Dedifferentiated amniotic fluid mesenchymal stem cell (primary cell): Measurements from ENCODE around the gene MICALL1.

ENCODE experiments used
- DNase-seq: peaks from one replicate; pipeline ENCODE4 v3.0.0-alpha.2; 2016; ENCODE audit errors: extremely low spot score

MICALL1 gene

DNA sequence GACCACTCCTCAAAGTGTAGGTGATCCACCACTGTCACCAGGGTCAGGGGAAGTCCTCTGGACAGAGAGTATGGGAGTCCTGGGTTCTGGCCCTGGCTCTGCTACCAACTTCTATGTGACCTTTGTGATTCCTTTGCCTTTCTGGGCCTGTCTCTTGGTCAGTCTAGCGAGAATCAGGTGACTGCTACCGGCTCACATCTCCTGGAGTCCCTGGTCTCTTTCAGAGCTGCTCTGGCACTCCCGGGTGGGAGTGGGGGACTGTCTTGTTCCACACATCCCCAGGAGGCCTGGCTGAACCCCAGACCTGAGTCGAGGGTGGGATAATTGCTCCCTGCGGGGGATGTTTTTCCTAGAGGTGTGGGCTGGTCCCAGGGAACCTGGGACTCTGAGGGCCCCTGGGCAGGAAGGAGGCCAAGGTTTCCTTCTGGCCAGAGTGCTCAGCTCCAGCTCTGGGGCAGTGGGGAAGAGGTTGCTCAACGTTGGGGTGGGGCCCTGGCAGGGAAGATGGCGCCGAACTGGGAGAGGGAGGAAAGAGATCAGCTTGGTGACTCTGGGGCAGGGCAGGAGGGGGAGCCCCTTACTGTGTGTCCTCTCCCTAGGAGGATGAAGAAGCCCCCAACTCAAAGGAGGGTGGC, 76.2 kb downstream of the MICALL1 start:
- no peak for DNase-seq

DNA sequence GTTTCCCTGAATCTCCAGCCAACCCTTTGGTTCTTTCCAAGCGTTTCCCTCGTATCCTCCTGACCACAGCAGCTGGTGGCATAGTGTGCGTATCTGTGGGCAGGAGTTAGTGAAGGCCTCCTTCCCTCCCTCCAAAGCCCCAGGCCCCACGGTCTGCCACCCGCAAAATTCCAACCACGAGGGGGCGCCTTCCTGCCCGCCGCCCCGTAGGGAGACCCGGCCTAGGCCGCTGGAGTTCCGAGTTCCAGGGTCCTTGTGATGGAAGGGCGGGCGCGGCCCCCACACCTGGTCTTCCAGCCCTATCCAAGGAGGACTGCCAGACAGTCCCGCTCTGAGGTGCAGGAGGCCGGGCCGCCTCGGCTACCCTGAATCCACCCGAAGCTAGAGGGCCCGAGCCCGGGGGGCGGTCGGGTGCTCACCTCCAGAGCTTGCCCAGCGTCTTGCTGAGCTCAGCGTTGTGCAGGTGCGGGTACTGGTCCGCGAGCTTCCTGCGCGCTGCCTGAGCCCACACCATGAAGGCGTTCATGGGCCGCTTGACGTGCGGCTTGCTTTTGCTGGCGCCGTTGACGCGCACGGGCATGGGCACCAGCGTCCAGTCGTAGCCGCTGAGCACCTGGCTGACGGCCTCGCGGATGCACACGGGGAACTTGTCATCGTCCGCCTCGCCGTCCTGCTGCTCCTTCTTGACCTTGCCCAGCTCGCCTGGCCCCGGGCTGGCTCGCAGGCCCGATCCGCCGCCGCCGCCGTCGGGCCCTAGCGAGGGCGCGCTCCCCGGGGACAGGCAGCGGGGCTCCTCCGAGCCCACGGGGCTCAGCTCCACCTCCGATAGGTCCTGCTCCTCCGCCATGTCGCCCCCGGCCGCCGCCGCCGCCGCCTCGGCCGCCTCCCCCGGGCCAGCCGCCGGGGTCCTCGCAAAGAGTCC, 77.1 kb downstream of the MICALL1 start:
- DNase-seq, result no peak

DNA sequence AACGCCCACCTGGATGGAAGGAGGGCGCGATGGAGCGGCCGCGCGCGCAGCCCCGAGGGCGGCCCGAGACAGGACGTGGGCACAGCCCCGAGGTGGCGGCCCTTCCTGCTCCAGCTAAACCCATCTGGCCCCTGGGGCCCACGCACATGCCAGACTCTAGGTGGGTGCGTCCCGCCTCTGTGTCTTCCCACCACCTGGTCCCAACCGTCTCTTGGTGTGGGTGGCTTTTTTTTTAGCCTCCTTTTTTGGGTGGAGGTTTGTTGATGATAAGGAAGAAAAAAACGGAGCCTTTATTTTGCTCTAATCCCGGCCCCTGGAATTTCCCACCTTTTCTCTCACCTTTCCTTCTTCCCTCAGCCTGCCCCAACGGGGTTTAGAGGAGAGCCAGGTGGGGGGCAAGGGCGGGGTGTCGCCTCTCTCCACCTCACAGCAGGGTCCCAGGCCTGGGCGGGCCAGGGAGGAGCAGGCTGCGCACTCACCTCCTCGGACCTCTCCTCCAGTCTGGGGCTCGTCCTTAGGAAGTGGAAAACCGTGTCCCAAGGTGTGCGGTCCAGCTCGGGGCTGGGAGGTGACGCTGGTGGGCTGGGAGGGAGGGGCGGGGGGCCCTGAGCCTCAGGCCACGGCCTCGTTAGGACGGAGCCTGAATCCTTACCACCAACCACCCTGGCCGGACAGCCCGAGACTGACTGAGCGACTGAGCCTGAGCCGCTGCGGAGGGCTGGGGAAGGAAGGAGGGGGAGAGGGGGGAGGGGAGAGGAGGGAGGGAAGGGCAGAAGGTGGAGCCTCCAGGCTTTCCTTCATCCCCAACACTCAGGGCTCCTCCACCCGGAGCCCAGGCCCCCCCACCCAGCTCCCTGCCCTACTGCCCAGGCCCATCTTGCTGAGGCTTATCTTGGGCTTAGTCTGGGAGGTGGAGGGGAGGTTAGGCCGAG, 78.0 kb downstream of the MICALL1 start, which contains the start of gene SOX10:
Gene SOX10 (minus strand): TSS at position 696 of the 932 bp plus-strand sequence. CDS start 771 bp downstream, outside the sequence.
- DNase-seq, result no peak

DNA sequence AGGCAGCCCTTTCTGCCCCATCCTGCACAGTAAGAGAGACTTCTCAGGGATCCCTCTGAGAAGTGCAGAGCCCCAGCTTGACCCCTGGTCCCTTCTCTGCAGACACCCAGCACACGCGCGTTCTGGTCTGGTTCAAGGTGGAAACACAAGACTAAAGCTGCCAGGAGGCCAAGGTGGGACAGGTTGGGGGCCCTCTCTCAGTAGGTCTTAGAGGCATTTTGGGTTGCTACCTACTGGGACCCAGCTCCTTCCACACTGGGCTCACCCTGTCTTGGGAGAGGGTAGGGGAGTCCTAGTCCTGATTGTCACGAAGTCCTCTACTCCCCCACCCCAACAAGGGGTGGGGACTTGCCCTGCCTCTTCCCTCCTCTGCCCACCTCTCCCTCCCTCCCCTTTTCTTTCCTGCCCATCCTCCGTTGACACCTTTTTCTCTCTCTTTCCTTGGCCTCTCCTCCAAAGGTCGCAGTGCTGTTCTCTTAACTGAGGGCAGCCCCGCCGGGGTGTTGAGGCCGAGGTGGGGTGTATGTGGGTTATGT, 79.0 kb downstream of the MICALL1 start:
- DNase-seq, result no peak

DNA sequence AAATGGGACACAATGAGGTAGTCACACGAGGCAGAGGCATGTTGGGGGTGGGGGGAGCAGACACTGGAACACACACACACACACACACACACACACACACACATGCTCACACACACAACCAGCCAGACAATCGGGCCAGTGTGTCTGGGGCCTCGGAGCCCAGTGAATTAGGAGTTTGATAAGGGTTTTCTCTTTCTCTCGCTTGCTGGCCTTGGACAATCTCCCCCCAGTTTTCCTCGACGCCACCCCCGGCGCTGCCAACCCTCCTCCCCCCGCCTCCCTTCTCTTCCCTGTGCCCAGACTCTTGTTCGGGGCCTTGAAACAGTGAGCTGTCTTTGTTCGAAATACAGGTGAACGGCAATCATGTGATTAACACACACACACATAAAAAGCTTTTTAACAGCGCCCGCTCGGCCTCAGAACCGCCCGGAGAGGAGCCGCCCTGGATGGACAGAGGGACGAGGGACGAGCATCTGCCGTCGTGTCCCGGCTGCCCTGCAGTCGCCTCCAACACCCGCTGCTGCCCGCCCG, 79.7 kb downstream of the MICALL1 start:
- DNase-seq, result no peak

DNA sequence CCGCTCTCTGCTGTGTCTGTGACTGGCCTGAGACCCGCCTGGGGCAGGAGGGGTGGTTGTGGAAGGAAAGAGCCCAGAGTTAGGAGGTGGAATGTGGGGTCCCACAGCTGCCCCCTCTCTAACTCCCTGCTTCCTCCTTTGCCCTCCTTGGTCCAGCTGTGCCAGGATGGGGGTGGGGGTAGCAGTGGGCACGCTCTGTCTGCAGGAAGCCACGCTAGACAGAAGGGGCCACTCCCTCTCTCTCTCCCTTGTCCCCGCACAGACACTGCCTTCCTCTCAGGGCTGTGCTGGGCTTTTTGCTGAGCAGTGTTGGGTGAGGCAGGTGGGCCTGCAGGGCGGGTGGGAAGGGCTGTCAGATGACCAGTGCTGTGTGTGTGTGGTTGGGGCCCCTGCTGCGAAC, 80.3 kb downstream of the MICALL1 start:
- no peak for DNase-seq

DNA sequence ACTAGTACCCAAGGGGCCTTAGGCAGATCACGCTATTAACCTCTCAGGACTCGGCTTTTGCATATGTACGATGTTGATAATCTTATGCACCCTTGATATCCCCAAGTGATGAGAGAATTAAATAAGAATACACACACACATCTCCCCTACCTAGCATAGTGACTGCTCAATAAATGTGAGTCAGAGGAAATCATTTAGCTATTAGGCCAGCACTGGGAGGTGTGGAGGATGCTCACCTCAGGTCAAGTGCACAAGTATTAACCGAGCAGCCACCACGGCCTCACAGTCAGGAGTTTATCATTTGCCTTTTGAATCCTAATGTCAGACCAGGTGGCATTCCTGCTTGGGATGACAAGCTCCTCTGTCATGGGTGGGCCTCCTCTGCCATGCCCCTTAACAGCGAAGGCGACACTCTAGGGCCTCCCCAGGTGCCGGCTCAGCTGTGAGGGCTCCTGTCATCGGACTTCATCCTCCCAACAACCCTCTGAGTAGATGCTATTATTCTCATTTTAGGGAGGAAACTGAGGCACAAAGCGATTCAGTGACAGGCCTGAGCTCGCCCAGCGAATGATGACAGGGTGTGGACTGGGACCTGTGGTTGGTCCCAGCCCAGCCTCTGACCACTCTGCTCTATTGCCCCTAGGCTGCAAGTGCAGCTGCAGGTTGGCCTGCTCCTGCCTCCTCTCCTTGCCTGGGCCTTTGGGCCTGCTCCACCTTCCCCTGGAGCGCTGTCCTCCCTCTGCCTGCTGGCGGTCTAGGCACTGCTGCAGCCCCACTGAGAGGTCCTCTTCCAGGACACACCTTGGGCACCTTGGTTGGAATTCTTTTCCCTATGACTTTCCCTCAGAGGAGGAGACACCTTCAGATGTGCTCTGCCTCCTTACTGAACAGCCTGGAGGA, 83.3 kb downstream of the MICALL1 start:
- no peak for DNase-seq

DNA sequence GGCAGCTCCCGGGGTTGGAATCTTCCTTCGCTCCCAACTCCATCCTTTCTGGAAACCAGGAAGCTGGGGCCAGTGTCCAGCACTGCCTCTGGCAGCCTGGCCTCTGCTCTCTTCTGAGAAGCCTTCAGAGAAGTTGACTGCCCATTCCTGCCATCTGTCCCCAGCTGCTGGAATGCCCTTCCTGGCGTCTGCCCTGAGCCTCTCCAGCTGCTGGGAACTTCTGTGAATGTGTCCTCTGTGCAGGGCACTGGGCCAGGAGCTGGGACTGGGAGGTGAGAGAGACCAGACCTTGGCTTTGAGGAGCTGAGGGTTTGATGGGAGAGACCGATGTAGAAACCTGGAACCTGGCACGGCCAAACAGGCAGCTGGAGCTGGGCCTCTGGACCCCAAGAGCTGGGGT, 84.2 kb downstream of the MICALL1 start:
- DNase-seq, result no peak

DNA sequence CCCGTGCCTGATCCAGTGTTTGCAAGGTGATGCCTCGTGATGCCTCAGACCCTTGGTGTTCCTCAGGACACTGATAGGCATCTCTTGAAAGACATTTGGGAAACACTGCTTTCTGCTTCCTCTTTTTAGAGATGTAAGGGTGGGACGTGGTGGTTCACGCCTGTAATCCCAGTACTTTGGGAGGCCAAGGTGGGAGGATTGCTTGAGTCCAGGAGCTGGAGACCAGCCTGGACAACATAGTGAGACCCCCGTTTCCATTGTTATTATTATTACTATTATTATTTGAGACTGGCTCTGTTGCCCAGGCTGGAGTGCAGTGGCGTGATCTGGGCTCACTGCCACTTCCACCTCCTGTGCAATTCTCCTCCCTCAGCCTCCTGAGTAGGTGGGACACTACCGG, 84.8 kb downstream of the MICALL1 start:
- DNase-seq, result no peak

DNA sequence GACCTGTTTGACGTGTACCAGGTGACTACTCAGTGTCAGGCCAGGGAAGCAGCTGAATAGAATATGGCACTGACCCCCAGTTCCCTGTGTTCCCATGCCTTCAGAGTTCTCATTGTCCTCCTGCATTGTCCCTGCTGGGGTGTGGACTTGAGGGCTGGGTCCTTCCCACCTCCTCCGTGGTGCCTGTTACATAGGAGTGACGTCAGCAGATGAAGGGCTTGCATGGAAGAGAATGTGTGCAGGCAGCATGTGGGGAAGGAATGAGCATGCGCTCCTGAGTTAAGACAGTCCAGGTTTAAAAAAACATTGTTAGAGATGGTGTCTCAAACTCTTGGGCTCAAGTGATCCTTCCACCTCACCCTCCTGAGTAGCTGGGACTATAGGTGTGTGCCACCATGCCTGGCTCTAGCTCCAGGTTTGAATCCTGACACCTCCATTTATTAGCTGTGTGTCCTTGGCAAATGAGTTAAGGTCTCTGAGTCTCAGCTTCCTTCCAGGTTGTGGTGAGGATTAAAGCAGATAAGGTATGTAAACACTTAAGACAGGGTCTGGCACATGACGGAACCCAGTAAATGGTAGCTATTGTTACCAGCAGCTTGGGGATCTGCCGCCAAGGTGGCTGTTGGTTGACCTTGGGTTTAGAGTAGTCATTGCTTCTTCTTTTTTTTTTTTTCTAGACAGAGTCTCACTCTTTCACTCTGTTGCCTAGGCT, 85.8 kb downstream of the MICALL1 start:
- DNase-seq, result no peak
